ENCODE measurements around the gene SSPN. TPM values are rescaled to one million over a fixed set of nuclear protein-coding genes. Genes with fewer than 3 reads are reported as not detected.

The SSPN gene
- total and polyA plus RNA-seq, 9 of the 15 experiments (the other 6 are each of a cell fraction or from before 2014, with no cell fraction given): 0.40 TPM; not detected in 8

GRCh38 chr12:26172539-26172938 lies 22.8 kb upstream of the SSPN start (continued):
- TF ChIP-seq ZNF318 (IDR thresholded peaks at IDR 0.05; ENCODE audit: borderline replicate concordance in 1 of 2, low read depth in 1 of 2): no peak
- peak; percentile 49; the same call in 1 of the 2 replicates for TF ChIP-seq NFIX (CRISPR knock-in tag; IDR thresholded peaks at IDR 0.05; ENCODE audit: low read depth)
- peak; percentile 87 for TF ChIP-seq NFIC (IDR thresholded peaks at IDR 0.05)
- no peak for TF ChIP-seq ZSCAN29 (IDR thresholded peaks at IDR 0.05)
- TF ChIP-seq HMG20B (CRISPR knock-in tag; IDR thresholded peaks at IDR 0.05): no peak
- TF ChIP-seq DACH1 (IDR thresholded peaks at IDR 0.05; ENCODE audit: partially characterized antibody): peak; percentile 21
- no peak for TF ChIP-seq ATF3 (IDR thresholded peaks at IDR 0.05)
- no peak for TF ChIP-seq ATF3 (CRISPR knock-in tag; conservative IDR thresholded peaks at IDR 0.05)
- TF ChIP-seq ZNF589 (CRISPR knock-in tag; IDR thresholded peaks at IDR 0.05; ENCODE audit: low read depth): no peak
- no peak for TF ChIP-seq FOXO4 (CRISPR knock-in tag; IDR thresholded peaks at IDR 0.05)
- no peak for TF ChIP-seq SIX5 (IDR thresholded peaks at IDR 0.05; ENCODE audit: borderline replicate concordance in 1 of 2, insufficient read depth in 1 of 2, low read depth in 1 of 2, low read length in 2 of 2)
- TF ChIP-seq MBD1 (CRISPR knock-in tag; IDR thresholded peaks at IDR 0.05): no peak
- TF ChIP-seq HDAC2 (IDR thresholded peaks at IDR 0.05): no peak
- no peak for TF ChIP-seq DDX20 (tag; IDR thresholded peaks at IDR 0.05; ENCODE audit: low read depth)
- no peak for TF ChIP-seq HDAC8 (tag; IDR thresholded peaks at IDR 0.05)

All from K562 (cell line).